GM21515 (cell line): ENCODE results near the gene PMEL.
"Not testable (repeated sequence)": the region's sequence is repeated elsewhere in the genome, so short reads cannot be mapped to it uniquely, and the experiment has no call there.

Source experiments
- ATAC-seq: cut with Tn5 transposase; IDR thresholded peaks from one replicate; pipeline ENCODE4 v1.9.1; 2021; ENCODE audit not compliant: unreplicated experiment

Gene PMEL

DNA sequence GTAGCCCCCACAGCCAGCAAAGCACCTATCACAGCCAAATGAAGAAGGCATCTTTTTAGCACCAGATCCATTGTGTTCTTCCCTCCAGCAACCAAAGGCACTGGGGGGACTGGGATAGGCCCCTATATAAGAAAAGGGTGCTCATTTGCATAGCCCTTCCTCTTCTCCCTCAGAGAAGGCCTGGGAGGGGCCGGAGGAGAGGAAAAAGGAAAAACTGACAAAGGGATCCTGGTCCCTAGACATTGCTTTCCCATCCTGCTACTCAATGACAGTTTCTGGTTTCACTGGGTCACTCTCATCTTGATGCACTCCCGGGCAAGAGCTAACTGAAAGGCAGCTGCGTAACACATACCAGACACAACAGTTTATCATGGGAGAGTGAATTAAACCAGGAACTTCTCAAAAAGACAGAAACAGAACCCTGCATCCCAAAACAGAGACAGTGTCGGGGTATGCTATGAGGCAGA lies at the start of gene PMEL:
TSS of gene PMEL (minus strand) at position 102 of the 467 bp plus-strand sequence. CDS start at position 71, 31 bp downstream.
- ATAC-seq, result no peak

- ATAC-seq, result no peak
These were observed 48.4 kb upstream of the PMEL start for GRCh38 chr12:56014205-56014604.

DNA sequence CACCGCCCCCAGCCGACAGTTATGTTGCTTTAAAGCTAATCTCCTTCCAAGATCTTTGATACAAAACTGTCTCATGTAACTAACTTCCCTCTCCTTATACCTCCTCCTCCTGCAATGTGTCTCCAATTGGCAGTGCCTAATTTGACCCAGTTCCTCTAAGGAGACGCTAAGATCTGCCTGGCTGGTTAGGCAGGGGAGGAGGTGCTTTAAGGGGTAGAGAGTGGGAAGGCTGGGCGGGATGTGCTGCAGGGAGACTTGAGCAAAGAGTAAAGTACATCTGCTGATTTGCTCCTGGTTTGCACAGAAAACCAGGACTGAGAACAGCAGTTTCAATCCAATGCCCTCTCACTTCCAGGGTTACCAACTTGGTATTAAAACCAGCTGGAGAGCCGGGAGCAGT lies 47.6 kb upstream of the PMEL start:
- ATAC-seq, result no peak

DNA sequence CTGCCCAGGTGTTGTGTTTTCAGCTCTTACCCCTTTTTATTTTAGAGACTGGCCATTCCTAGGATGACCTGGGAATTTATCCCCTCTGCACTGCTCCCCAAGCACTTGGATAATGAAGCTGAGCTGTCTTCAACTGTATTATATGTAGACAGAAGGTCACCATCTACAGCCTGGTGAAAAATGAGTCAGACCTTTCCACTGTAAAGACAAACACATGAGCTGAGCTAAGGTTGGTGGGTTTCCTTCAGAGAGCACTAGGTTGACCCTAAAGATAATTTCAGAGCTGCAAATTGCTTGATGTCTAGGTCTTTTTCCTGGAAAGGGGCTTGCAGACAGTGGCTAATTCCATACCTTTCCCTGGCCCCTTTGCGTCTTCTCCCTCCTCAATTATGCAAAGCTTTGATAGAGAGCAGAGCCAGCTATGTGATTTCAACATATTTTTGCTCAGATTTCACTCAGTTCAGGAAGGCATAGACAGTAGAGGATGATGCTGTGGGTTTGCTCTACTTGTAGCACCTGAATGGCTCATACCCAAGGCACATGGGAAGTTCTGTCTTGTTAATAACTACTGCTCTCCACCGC lies 45.8 kb upstream of the PMEL start:
- ATAC-seq, result no peak

- ATAC-seq, result no peak
These were observed 44.3 kb upstream of the PMEL start for GRCh38 chr12:56010111-56010570.

DNA sequence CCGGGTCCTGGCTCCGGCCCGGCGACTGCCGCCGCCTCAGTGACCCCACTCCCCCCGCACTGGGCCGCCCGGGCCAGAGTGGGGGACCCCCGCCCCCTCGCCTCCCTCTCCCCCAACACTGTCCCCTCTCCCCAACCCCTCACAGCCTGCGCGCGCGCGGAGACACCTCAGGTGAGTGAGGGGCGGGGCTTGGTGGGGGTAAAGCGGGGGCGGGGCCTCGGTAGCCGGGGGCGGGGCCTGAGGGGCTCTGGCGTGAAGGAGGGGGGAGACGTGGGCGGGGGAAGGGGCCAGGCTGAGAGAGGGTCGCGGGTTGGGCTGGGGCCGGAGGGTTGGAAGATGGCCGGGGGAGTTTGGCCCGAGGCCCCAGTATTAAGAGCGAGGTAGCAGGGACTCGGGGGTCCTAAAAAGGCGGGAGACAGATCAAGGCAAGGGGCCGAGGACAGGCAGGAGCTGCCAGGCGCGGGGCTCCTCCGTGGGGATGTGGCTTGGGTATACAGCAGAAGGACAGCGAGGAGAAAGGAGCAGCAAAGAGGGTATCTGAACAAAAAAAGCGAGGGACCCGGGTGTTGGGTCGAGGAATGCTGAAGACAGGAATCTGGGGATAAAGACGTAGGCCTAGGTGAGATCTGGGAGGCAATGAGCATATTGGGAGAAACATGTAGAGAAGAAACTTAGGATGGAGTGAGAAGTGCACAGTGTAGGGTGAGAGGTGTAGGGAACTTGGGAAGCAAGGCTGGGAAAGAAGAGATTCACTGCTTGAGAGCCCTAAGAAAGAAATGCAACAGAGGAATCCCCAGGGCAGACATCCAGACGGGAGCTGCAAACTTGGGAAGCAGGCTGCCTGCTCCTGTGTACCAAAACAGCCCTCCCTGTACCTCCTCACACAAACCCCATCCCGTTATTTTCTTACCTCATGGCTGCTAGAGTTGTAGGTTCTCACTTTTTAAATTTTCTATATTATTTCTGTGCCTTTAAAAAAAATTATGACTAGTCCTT lies 42.0 kb upstream of the PMEL start:
- peak; percentile 46 for ATAC-seq

DNA sequence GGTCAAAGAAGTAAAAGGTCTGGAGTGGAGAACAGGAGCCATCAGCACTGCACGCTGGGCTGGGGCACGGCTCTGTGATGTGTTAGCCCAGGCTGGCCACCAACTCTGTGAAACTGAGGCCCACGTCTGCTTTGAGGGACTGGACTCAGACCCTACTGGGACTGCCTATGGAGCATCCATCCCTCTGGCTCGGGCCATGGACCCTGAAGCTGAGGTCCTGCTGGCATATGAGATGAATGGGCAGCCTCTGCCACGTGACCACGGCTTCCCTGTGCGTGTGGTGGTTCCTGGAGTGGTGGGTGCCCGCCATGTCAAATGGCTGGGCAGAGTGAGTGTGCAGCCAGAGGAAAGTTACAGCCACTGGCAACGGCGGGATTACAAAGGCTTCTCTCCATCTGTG lies 38.4 kb upstream of the PMEL start:
- no peak for ATAC-seq

GRCh38 chr12:56003376-56003775 lies 37.5 kb upstream of the PMEL start:
- ATAC-seq, result not testable (repeated sequence)

DNA sequence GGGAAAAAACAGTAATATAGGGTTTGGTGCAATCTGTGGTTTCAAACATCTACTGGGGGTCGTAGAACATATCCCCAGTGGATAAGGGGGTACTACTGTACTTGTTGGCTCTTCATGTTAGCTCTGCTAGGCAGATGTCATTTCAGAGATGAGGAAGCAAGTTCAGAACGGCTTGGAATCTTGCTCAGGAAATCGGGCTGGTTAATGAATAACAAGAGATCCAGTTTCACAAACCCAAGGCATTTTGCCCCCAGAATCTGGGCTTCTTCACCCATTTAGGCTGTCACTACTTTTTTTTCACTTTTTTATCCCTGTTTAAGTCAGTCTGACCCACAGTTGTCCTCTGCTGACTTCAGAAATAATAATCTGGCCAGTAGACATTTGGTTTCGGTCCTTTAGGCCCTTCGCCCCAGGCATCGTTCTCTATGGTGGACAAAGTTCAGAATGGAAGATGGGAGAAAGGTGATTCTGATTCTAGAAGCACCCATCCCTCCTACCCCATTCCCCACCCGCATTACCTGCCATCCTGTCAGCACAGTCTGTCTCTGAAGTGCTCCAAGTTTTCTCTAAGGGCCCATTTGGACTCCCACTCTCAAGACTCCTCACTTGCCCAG lies 35.8 kb upstream of the PMEL start:
- no peak for ATAC-seq

DNA sequence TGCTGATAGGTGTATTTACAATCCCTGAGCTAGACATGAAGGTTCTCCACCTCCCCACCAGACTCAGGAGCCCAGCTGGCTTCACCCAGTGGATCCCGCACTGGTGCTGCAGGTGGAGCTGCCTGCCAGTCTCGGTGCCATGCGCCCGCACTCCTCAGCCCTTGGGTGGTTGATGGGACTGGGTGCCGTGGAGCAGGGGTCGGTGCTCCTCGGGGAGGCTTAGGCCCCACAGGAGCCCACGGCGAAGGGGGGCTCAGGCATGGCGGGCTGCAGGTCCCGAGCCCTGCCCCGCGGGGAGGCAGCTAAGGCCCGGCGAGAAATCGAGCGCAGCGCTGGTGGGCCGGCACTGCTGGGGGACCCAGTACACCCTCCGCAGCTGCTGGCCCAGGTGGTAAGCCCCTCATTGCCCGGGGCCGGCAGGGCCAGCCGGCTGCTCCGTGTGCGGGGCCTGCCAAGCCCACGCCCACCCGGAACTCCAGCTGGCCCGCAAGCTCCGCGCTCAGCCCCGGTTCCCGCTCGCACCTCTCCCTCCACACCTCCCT lies 34.2 kb upstream of the PMEL start:
- not testable (repeated sequence) for ATAC-seq

- not testable (repeated sequence) for ATAC-seq
These were observed 33.7 kb upstream of the PMEL start for GRCh38 chr12:55999522-55999921.

DNA sequence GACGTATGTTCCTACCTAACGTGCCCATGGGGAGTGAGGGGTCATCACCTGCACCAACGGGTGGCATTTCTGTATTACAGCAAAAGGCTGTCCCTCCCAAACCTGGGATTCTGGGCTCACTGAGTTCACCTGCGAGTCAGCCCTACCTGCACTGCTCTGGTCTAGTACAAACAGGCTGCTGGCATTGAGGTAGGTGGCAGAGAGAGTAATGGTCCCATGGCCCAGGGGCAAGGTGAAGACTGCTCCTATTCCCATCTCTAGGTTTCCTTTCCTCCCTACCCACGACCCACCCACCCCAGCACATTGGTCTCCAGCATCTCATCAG lies 31.7 kb upstream of the PMEL start:
- no peak for ATAC-seq

- ATAC-seq, result peak; percentile 98
These were observed 31.1 kb upstream of the PMEL start, which contains the start of gene SUOX for GRCh38 chr12:55996715-55997534. SUOX (plus strand) TSS chr12:55997276; CDS start chr12:56002222, 4,946 bp downstream.

DNA sequence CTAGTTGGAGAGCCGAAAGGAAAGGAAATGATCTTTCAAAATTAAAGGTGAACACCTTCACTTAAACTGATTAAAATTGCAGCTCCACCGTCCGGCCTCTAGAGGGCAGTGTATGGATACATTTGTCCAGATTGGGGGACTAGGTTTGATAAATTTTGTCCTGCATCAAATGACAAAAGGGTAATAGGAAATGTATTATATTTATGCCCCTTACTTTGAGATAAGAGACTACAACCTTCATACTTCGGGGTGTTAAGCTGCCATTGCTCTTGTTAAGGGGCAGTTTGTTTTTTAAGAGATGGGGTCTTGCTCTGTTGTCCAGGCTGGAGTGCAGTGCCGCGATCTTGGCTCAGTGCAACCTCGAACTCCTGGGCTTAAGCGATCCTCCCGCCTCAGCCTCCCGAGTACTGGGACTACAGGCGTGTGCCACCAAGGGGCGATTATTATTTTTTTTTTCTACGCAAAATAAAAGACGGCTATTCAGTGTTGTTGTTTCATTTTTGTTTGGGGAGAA lies 30.4 kb upstream of the PMEL start:
- no peak for ATAC-seq

DNA sequence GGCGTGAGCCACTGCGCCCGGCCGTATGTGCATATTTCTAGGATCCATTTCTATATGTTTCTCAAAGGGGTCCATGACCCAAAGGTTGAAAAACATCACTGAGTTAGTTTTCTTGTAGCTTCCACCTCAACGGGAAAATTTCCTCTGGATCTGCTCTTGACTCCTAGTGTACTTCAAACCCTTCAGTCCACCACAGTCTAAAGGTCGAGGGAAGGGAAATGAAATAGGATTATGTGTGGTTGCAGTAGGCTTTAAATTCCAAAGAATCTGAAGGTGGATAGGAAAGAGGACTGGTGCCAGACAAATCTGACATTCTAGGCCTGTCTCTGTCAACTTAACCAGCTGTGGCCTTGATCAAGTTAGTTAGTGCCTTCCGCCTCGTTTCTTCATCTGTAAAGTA lies 29.5 kb upstream of the PMEL start:
- no peak for ATAC-seq

GRCh38 chr12:55993230-55993853 lies 27.5 kb upstream of the PMEL start:
- no peak for ATAC-seq

DNA sequence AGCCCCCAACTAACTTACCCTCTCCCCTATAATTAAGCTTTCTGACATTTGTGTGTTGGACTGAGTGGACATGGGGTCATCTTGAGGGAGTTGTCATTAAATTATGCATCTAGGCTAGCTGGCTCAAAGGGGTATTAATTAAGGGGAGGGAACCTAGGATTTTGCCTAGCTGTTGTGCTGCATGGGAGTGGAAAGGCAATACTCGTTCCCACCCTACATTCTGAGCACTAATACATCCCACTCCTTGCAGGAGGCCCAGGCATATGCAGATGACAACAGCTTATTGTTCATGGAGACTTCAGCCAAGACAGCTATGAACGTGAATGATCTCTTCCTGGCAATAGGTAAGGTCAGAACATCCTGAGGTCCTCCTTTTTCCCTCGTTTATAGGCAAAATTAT lies 25.3 kb upstream of the PMEL start:
- ATAC-seq, result no peak

DNA sequence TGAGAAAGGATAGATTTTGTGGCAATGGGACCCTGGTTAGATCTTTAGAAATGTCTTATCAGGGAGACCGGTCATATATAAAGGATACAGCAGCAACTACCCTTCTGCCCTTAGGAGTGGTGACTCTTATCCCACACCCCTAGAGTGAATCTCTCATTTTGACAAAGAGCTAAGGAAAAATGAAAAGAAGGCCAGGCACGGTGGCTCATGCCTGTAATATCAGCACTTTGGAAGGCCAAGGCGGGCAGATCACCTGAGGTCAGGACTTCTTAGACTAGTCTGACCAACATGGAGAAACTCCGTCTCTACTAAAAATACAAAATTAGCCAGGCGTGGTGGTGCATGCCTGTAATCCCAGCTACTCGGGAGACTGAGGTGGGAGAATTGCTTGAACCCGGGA lies 20.1 kb upstream of the PMEL start:
- ATAC-seq, result not testable (repeated sequence)

DNA sequence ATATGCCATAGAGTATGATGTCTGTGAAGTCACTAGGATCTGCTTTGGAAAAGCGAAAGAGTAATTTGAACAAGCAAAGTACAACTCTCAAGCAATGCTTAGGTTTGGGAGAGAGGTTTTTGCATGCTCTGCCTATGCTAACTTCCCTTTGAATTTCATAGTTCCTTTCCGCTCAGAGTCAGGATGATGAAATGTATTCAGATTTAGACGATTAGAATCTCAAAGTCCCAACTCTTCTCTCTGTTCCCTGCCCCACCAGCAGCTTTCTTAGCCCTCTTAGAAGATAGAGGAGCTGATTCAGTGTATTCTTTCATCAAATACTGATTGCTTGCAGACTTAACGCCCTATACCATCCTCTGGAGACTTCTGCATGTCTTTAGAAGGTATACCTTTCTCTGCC lies 19.5 kb upstream of the PMEL start:
- ATAC-seq, result no peak

DNA sequence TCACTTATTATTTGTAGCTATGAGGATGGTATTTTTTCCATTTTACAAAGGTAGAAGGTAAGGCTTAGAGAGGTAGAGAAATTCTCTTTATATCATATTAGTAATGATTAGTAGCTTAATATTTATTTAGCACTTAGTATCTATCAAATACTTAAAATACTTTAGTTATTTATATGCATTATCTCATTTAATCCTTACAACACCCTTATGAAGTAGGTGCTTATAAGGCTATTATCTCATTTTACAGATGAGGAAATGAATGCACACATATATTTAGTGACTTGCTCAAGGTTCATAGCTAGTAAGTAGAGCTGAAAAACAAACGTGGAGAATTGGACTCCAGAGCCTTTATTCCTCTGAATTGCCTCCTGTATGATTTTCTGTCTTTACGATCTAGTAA lies 19.0 kb upstream of the PMEL start:
- ATAC-seq, result no peak
